HS-5 (cell line): ENCODE results near the gene RIN3.
"Not testable (repeated sequence)": the region's sequence is repeated elsewhere in the genome, so short reads cannot be mapped to it uniquely, and the experiment has no call there.

Experiments
- DNase-seq: peaks from one replicate; pipeline ENCODE4 v3.0.0-alpha.2; 2012; ENCODE audit warnings: low read depth

RIN3 gene

DNA sequence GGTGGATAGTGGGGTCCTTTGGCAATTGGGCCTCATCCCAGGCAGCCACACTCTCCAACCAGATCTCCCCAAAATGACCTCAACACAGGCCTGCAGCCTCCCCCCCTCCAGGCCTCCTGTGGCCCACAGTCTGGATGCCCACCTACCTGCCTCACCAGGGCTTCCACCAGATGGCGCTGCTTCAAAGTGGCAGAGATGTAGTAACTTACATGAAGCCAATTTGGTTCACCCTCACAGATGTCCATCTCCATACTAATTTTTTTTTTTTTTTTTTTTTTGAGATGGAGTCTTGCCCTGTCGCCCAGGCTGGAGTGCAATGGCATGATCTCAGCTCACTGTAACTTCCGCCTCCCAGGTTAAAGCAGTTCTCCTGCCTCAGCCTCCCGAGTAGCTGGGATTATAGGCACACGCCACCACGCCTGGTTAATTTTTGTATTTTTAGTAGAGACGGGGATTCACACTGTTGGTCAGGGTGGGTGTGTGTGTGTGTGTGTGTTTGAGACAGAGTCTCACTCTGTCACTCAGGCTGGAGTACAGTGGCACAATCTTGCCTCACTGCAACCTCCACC is 201.2 kb downstream of the RIN3 start:
- not testable (repeated sequence) for DNase-seq

DNA sequence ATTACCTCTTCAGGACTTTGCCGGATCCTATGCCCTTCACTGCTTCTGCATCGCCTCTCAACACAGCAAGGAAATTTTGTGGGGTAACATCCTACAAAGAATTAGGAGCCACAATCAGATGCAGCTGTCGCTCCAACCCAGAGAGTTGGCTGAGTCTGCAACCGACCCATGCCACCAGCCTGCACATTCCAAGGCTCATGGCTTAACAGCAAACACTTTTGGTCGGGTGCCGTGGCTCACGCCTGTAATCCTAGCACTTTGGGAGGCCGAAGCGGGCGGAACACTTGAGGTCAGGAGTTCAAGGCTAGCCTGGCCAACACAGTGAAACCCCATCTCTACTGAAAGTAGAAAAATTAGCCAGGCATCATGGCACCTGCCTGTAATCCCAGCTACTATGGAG is 202.6 kb downstream of the RIN3 start:
- DNase-seq: no peak

- no peak for DNase-seq
Observed at GRCh38 chr14:92717571-92718042, 204.0 kb downstream of the RIN3 start.

DNA sequence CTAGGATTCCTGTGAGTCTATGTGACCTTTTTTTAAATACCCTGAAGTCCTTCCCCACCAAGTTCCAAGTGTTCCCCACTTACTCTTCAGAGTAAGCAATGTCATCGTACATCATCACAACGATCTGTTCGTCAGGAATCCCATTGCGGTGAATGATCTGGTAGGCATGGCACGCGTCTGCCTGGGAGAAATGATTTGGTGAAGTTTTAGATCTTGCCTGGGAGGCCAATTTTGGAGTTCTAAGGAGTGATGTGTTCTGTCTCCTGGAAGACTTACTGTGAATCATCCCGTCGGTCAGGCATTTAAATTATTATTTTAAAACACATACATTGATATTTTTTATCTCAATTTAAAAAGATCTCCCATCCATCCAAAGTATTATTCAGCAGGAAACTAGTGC is 205.1 kb downstream of the RIN3 start:
- DNase-seq: peak; percentile 55

DNA sequence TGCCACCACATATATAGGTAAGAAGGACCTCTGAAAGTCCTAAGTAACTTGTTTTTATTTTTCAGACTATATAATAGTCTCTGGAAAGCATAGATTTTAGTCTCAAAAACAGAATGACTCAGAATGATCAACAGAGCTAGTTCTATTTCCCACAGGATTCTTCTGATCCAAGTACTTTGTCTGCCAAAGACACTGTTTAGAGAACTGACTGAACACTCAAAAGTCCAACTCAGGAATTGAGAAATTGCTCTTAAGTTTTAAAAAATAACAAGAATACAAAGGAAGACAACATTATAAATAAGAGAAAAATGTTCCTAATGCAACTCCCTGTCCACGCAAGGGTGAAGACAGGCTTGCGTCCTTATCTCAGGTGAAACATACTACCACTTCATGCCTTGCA is 205.8 kb downstream of the RIN3 start:
- DNase-seq: no peak

- no peak for DNase-seq
Observed at GRCh38 chr14:92719890-92720323, 206.3 kb downstream of the RIN3 start.

GRCh38 chr14:92724516-92725340 is 211.1 kb downstream of the RIN3 start:
- DNase-seq: no peak

DNA sequence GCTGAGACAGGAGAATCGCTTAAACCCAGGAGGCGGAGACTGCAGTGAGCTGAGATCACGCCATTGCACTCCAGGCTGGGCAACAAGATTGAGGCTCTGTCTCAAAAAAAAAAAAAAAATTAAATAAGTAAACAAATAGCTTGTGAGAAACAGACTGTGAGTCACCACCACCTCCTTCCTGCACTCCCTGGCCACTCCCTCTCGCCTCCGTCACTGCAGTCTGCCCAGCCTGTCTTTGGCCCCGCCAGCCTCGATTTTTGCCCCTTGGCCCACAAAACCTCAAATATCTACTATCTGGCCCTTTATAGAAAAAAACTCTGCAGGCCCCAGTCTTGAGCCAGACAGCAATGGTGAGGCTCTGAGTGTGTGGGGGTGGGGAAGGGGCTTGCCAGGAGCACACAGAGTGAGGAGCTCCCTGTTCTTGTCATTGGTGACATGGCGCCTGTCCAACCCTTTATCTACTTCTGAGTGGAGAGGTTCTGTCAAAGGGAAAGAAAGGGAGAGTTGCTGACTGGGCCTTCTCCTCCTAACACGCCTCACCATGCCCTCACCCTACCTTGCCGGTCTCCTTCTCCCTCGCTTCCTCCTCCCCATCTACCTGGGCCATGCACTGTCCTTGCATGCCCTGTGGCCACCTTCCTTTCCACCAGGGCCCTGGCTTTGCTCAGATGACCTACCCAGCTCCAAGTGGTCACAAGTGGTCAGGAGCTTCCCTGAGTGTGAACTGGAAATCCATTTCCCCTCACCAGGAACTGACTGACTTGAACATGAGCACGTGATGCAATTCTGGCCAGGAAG is 212.8 kb downstream of the RIN3 start:
- DNase-seq: peak; percentile 62

GRCh38 chr14:92726933-92727262 is 213.3 kb downstream of the RIN3 start:
- no peak for DNase-seq

DNA sequence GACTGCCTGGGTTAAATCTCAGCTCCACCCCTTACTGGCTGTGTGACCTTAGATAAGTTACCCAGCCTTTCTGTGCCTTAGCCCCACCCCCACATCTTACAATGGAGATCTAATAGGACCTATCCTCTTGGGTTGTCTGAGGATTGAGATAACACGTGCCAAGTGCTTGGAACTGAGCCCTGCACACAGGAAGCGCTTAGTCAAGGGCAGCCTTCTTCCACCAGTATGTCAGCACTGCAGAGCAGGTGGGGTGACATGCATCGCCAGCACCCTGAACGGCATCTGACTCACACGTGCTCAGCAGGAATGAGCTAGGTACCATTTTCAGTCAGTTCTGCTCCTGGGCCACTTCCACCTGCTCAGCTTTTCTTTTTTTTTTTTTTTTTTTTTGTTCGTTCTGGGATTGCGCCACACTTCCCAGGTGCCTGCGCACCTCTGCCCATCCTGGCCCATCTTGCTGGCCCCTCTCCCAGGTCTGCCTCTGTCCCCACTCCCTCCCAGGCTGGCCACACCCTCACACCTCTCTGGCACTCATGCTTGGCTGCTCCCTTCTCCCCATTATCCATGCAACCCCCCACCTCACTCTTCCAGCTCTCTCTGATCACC is 215.3 kb downstream of the RIN3 start:
- DNase-seq: peak; percentile 53

DNA sequence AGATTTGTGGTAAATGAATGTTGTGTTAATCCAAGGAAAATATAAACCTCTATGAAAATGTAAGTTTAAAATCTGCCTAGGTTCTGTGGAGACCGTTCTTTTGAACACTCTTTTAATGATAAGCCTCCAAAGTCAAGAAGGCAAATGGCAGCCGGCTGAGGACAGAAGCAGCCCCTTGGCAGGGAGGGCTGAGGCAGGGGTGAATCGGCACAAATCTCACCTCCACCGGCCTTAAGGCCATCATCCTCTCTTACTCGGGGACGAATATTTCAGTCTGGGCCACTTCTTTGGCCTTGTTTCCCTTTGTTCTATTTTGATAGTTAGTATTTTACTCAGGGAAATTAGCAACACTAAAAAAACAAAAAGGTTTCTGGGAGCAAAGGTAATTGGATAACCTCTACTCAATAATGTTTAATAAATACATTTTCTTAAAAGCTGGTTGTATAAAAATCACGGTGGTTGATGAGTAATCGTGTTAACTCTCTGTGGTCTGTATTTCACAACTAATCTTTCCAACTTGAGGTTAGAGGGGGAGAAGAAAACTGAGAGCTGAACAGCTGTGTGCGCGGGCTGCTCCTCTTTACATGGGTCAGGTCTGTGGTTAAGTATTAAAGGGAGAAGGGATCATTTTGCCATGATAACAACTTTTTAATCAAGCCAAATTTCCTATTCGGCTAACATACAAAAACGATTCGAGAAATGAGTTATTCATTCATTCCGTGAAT is 216.2 kb downstream of the RIN3 start:
- peak; percentile 75 for DNase-seq

DNA sequence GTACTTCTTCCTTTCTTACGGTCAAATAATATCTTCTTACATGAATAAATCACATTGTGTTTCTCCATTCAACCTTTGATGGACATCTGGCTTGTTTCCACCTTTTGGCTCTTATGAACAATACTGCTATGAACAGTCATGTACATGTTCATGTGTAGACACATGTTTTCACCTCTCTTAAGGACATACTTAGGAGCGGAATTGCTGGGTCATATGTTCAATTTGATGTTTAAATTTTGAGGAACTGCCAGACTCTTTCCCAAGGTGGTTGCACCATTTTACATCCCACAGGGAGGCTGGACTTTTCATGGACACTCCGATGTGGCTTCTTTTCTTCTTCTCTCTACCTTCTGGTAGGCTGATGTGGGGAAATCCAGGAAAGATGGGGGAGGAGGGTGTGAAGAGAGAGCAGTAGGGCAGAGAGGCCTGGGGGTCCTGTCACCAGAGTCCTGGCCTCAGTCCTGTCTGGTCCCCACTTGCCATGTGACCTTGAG is 218.1 kb downstream of the RIN3 start:
- no peak for DNase-seq

- DNase-seq: no peak
Observed at GRCh38 chr14:92733007-92733406, 219.4 kb downstream of the RIN3 start.

GRCh38 chr14:92734618-92735017 is 221.0 kb downstream of the RIN3 start:
- no peak for DNase-seq

- DNase-seq: no peak
Observed at GRCh38 chr14:92735344-92735743, 221.8 kb downstream of the RIN3 start.

- DNase-seq: no peak
Observed at GRCh38 chr14:92737206-92737605, 223.6 kb downstream of the RIN3 start.

DNA sequence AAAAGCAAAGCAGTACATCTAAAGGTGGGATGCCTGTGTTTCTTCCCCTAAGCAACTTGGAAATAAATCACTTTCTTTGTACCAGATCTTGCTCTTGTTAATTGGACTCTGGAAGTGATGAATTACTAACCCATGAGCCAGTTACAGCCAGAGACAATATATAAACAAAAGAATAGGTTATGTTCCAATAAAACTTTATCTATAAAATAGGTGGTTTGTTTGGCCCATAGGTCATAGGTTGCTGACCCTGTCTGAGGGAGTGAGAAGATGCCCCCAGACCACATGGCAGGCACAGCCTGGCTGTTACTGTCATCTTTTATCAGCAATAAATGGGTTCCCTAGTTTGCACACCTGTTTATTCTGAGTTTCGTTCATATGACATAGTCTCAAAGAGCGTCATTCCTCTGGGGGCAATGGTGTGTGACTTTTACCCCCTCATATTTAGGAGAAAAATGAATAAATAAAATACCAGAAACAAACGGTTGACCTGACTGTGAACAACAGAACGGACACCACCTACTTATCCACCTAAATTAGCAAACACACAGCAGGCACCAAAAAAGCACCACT is 224.1 kb downstream of the RIN3 start:
- DNase-seq: no peak
